GM13976 (cell line): ENCODE results near the gene PRM3.

Experiments used
- DNase-seq: peaks from one replicate; pipeline ENCODE4 v3.0.0; 2012; ENCODE audit warnings: low spot score
- CTCF ChIP-seq: IDR thresholded peaks from 2 replicates; pipeline ENCODE4 v1.5.1; 2012; ENCODE audit warnings: borderline replicate concordance, mild to moderate bottlenecking; ENCODE audit not compliant: insufficient read depth; ENCODE audit errors: extremely low read depth, missing control alignments, control extremely low read depth
- in situ Hi-C: fragments of 300-500 bp; cut with MboI; formaldehyde crosslinking; loops from one replicate; pipeline ENCODE4 v1.12.0; 2022; ENCODE audit warnings: low sequenced_read_pairs, mixed read lengths, inconsistent platforms; ENCODE audit not compliant: unreplicated experiment

PRM3 gene

GRCh38 chr16:11229432-11229831, 44.0 kb downstream of the PRM3 start:
- DNase-seq = no peak
- in situ Hi-C loops = no loop called here
- TF ChIP-seq CTCF = no peak

- TF ChIP-seq CTCF = no peak
Measured at GRCh38 chr16:11225677-11226549, 47.5 kb downstream of the PRM3 start.

GRCh38 chr16:11224894-11225676, 48.3 kb downstream of the PRM3 start:
- DNase-seq = peak; percentile 95
- TF ChIP-seq CTCF = no peak
- in situ Hi-C loops = no loop called here

More at GRCh38 chr16:11225677-11226549, 47.5 kb downstream of the PRM3 start:
- DNase-seq = no peak
- in situ Hi-C loops = no loop called here

GRCh38 chr16:11224096-11224893, 49.1 kb downstream of the PRM3 start:
- no peak for TF ChIP-seq CTCF
- peak; percentile 87 for DNase-seq
- in situ Hi-C loops = no loop called here
